Trophoblast cell (in vitro differentiated cells and primary cell): ENCODE measurements around the gene KRT8.
A peak's percentile ranks its signal among the peaks of the same experiment; 100 is the strongest.

ENCODE experiments used
- DNase-seq, 2 donors: peaks; one replicate each; pipeline ENCODE4 v3.0.0-alpha.2; 2016
- H2AFZ ChIP-seq: 2 replicates; pipeline ENCODE4 v1.6.1; 2013; ENCODE audit warnings: low read length, moderate library complexity, mild to moderate bottlenecking; ENCODE audit not compliant: insufficient read depth, poor library complexity
- H2AK5ac ChIP-seq: 2 replicates; pipeline ENCODE4 v1.6.1; 2013; ENCODE audit warnings: mild to moderate bottlenecking, low read length
- H2BK120ac ChIP-seq: 2 replicates; pipeline ENCODE4 v1.6.1; 2013; ENCODE audit warnings: low read length, mild to moderate bottlenecking, moderate library complexity; ENCODE audit not compliant: insufficient read depth, poor library complexity
- H2BK12ac ChIP-seq: 2 replicates; pipeline ENCODE4 v1.6.1; 2013; ENCODE audit warnings: mild to moderate bottlenecking, low read length, moderate library complexity
- H2BK5ac ChIP-seq: 2 replicates; pipeline ENCODE4 v1.6.1; 2013; ENCODE audit warnings: low read length, low read depth, moderate library complexity, mild to moderate bottlenecking; ENCODE audit not compliant: poor library complexity
- H3K14ac ChIP-seq: 2 replicates; pipeline ENCODE4 v1.6.1; 2013; ENCODE audit warnings: mild to moderate bottlenecking, low read length
- H3K18ac ChIP-seq: 2 replicates; pipeline ENCODE4 v1.6.1; 2013; ENCODE audit warnings: mild to moderate bottlenecking, low read length
- H3K23ac ChIP-seq: 2 replicates; pipeline ENCODE4 v1.6.1; 2013; ENCODE audit warnings: low read length
- H3K27ac ChIP-seq: 2 replicates; pipeline ENCODE4 v1.5.1; 2013; ENCODE audit warnings: low read depth, mild to moderate bottlenecking, inconsistent platforms, low read length, moderate library complexity
- H3K27me3 ChIP-seq: 2 replicates; pipeline ENCODE4 v1.6.1; 2013; ENCODE audit warnings: inconsistent platforms, mild to moderate bottlenecking, low read length, moderate library complexity; ENCODE audit not compliant: insufficient read depth
- H3K36me3 ChIP-seq, 2 experiments: 1 replicate in 1 of 2; 2 replicates in 1 of 2; pipeline ENCODE4 v1.6.1; 2013; ENCODE audit warnings: low read length in 2 of 2, mild to moderate bottlenecking in 2 of 2, moderate library complexity in 1 of 2; ENCODE audit not compliant: insufficient read depth in 2 of 2, control insufficient read depth in 1 of 2
- H3K4ac ChIP-seq: 2 replicates; pipeline ENCODE4 v1.6.1; 2013; ENCODE audit warnings: low read depth, mild to moderate bottlenecking, low read length, moderate library complexity
- H3K4me1 ChIP-seq, 2 experiments: 1 replicate in 1 of 2; 2 replicates in 1 of 2; pipeline ENCODE4 v1.6.1; 2013; ENCODE audit warnings: low read length in 2 of 2, mild to moderate bottlenecking in 2 of 2, moderate library complexity in 1 of 2; ENCODE audit not compliant: insufficient read depth in 2 of 2, control insufficient read depth in 1 of 2
- H3K4me2 ChIP-seq: 2 replicates; pipeline ENCODE4 v1.6.1; 2013; ENCODE audit warnings: inconsistent platforms, mild to moderate bottlenecking, low read length, moderate library complexity
- H3K4me3 ChIP-seq: 2 replicates; pipeline ENCODE4 v1.5.1; 2013; ENCODE audit warnings: mild to moderate bottlenecking, low read depth, low read length, inconsistent platforms
- H3K79me1 ChIP-seq: one replicate; pipeline ENCODE4 v1.6.1; 2013; ENCODE audit warnings: low read length
- H3K79me2 ChIP-seq: 2 replicates; pipeline ENCODE4 v1.6.1; 2013; ENCODE audit warnings: low read length, mild to moderate bottlenecking; ENCODE audit not compliant: control insufficient read depth, insufficient read depth, poor library complexity
- H3K9ac ChIP-seq: 2 replicates; pipeline ENCODE4 v1.6.1; 2013; ENCODE audit warnings: mild to moderate bottlenecking, low read length
- H3K9me3 ChIP-seq: 2 replicates; pipeline ENCODE4 v1.6.1; 2013; ENCODE audit warnings: low read depth, mild to moderate bottlenecking, control low read depth, inconsistent platforms, low read length; ENCODE audit not compliant: insufficient read depth
- H4K12ac ChIP-seq: 2 replicates; pipeline ENCODE4 v1.6.1; 2013; ENCODE audit warnings: low read depth, mild to moderate bottlenecking, low read length, moderate library complexity
- H4K8ac ChIP-seq: 2 replicates; pipeline ENCODE4 v1.6.1; 2013; ENCODE audit warnings: low read depth, mild to moderate bottlenecking, low read length, moderate library complexity
- H4K91ac ChIP-seq: one replicate; pipeline ENCODE4 v1.6.1; 2013; ENCODE audit warnings: low read depth, mild to moderate bottlenecking, low read length, moderate library complexity
- WGBS: extraction: QIAGEN DNeasy Blood & Tissue Kit; methylation state at CpG from one replicate; pipeline ENCODE4 v1.1.7; 2013; ENCODE audit warnings: missing lambda C conversion rate; ENCODE audit not compliant: insufficient read length, insufficient coverage; ENCODE audit errors: extremely low coverage; 5-methylcytosine and 5-hydroxymethylcytosine counted together

Gene KRT8

GRCh38 chr12:52903285-52903854, 1.5 kb downstream of the KRT8 start:
- Histone ChIP-seq H4K12ac (no peak overlapping the region), H3K9me3 (no peaks in the 10 kb centered on the region), H3K4me3 (peak overlapping the region; percentile 99), H3K79me2 (peaks cover 38% of the 10 kb centered on the region), H3K4me2 (peak overlapping the region; percentile 68), H3K14ac (peak overlapping the region; percentile 28), H3K27me3 (no peaks in the 10 kb centered on the region), H3K4ac (peak overlapping the region; percentile 59), H4K8ac (peak overlapping the region; percentile 40), H3K18ac (peak overlapping the region; percentile 56), H3K79me1 (peaks cover 43% of the 10 kb centered on the region), H2BK120ac (peak overlapping the region; percentile 13), H2AFZ (no peak overlapping the region), H2BK12ac (no peak overlapping the region), H3K9ac (peak overlapping the region; percentile 99), H3K27ac (peak overlapping the region; percentile 94), H3K23ac (no peak overlapping the region), H4K91ac (peak overlapping the region; percentile 23), H2AK5ac (no peak overlapping the region), H3K4me1 (peaks cover 30 to 36% of the 10 kb centered on the region in 2 experiments), H2BK5ac (peak overlapping the region; percentile 53), H3K36me3 (peaks cover 46 to 47% of the 10 kb centered on the region in 2 experiments)
- peak in 1 of 2 donors; percentile 64 for DNase-seq
- no CpG with 5 or more reads among the region's 34 CpGs for WGBS

- no CpG with 5 or more reads among the region's 13 CpGs for WGBS
Measured at GRCh38 chr12:52901715-52902541, 2.9 kb downstream of the KRT8 start.

GRCh38 chr12:52900896-52901714, 3.8 kb downstream of the KRT8 start:
- Histone ChIP-seq H3K4ac (no peak overlapping the region), H3K4me3 (peak overlapping the region; percentile 59), H3K9ac (no peak overlapping the region), H3K14ac (no peak overlapping the region), H3K36me3 (peaks cover 61 to 68% of the 10 kb centered on the region in 2 experiments), H2BK120ac (no peak overlapping the region), H3K79me2 (peaks cover 24% of the 10 kb centered on the region), H3K79me1 (peaks cover 24% of the 10 kb centered on the region), H3K27ac (peak overlapping the region; percentile 37), H3K18ac (no peak overlapping the region), H3K4me2 (peak overlapping the region; percentile 68), H2BK12ac (no peak overlapping the region), H3K4me1 (peaks cover 11 to 16% of the 10 kb centered on the region in 2 experiments), H4K91ac (no peak overlapping the region), H2AFZ (no peak overlapping the region), H2BK5ac (peak overlapping the region; percentile 26), H3K23ac (no peak overlapping the region), H2AK5ac (no peak overlapping the region), H3K27me3 (no peaks in the 10 kb centered on the region), H4K12ac (no peak overlapping the region), H3K9me3 (no peaks in the 10 kb centered on the region), H4K8ac (no peak overlapping the region)
- WGBS = no CpG with 5 or more reads among the region's 7 CpGs
- DNase-seq = peak in 1 of 2 donors; percentile 45

More at GRCh38 chr12:52901715-52902541, 2.9 kb downstream of the KRT8 start:
- peak overlapping the region; percentile 94 for H3K27ac ChIP-seq
- H3K36me3 ChIP-seq = peaks cover 57 to 60% of the 10 kb centered on the region in 2 experiments
- H4K12ac ChIP-seq = no peak overlapping the region
- peaks cover 19 to 25% of the 10 kb centered on the region in 2 experiments for H3K4me1 ChIP-seq
- H3K18ac ChIP-seq = no peak overlapping the region
- no peak overlapping the region for H4K91ac ChIP-seq
- H3K14ac ChIP-seq = no peak overlapping the region
- no peak overlapping the region for H2BK5ac ChIP-seq
- DNase-seq = peak in 1 of 2 donors; percentile 44
- peaks cover 32% of the 10 kb centered on the region for H3K79me1 ChIP-seq
- H4K8ac ChIP-seq = no peak overlapping the region
- peak overlapping the region; percentile 41 for H3K9ac ChIP-seq
- peaks cover 32% of the 10 kb centered on the region for H3K79me2 ChIP-seq
- peak overlapping the region; percentile 23 for H3K4ac ChIP-seq
- H3K27me3 ChIP-seq = no peaks in the 10 kb centered on the region
- H3K9me3 ChIP-seq = no peaks in the 10 kb centered on the region
- H2AFZ ChIP-seq = no peak overlapping the region
- no peak overlapping the region for H2BK12ac ChIP-seq
- H3K4me2 ChIP-seq = peak overlapping the region; percentile 68
- H3K23ac ChIP-seq = no peak overlapping the region
- peak overlapping the region; percentile 69 for H3K4me3 ChIP-seq
- no peak overlapping the region for H2BK120ac ChIP-seq
- H2AK5ac ChIP-seq = no peak overlapping the region
